Measurements from ENCODE around the gene PRR18.

The PRR18 gene

GRCh38 chr6:166308033-166308768 is at the start of gene PRR18:
PRR18 (minus strand) TSS chr6:166308392; CDS start chr6:166308142, 250 bp downstream.
- H3K27ac ChIP-seq = no peak within 1 kb of the TSS
- H3K4me3 ChIP-seq (ENCODE audit: low read depth in 1 of 2, low read length in 1 of 2) = peak within 1 kb of the TSS; percentile 3 to 34
- H3K27me3 ChIP-seq = peaks cover 92% of the 10 kb centered on the region
- H3K4me1 ChIP-seq (ENCODE audit: control insufficient read depth in 1 of 2, insufficient read depth in 1 of 2, low read depth in 1 of 2, low read length in 1 of 2) = peaks cover 14 to 23% of the 10 kb centered on the region in 2 experiments
- TF ChIP-seq CTCF (IDR thresholded peaks at IDR 0.05) = no peak
- H3K9me3 ChIP-seq = no peaks in the 10 kb centered on the region
- H3K36me3 ChIP-seq = no peaks in the 10 kb centered on the region

- Histone ChIP-seq H3K27me3 (no peaks in the 10 kb centered on the region), H3K27ac (no peak overlapping the region), H3K4me1 (ENCODE audit: control insufficient read depth in 1 of 2, insufficient read depth in 1 of 2, low read depth in 1 of 2, low read length in 1 of 2) (peaks cover 7 to 12% of the 10 kb centered on the region in 2 experiments), H3K36me3 (no peaks in the 10 kb centered on the region), H3K9me3 (no peaks in the 10 kb centered on the region), H3K4me3 (ENCODE audit: low read depth in 1 of 2, low read length in 1 of 2) (no peak overlapping the region)
- no peak for TF ChIP-seq CTCF (IDR thresholded peaks at IDR 0.05)
Observed at GRCh38 chr6:166355552-166355951, 47.4 kb upstream of the PRR18 start.

- no peak for TF ChIP-seq CTCF (IDR thresholded peaks at IDR 0.05)
- Histone ChIP-seq H3K27me3 (no peaks in the 10 kb centered on the region), H3K36me3 (no peaks in the 10 kb centered on the region), H3K9me3 (no peaks in the 10 kb centered on the region), H3K4me3 (ENCODE audit: low read depth in 1 of 2, low read length in 1 of 2) (no peak overlapping the region), H3K27ac (no peak overlapping the region), H3K4me1 (ENCODE audit: control insufficient read depth in 1 of 2, insufficient read depth in 1 of 2, low read depth in 1 of 2, low read length in 1 of 2) (peaks cover 2 to 6% of the 10 kb centered on the region in 2 experiments)
Observed at GRCh38 chr6:166354965-166355364, 46.8 kb upstream of the PRR18 start.

GRCh38 chr6:166354143-166354542 is 46.0 kb upstream of the PRR18 start:
- H3K27me3 ChIP-seq = no peaks in the 10 kb centered on the region

GRCh38 chr6:166353507-166353906 is 45.3 kb upstream of the PRR18 start:
- H3K36me3 ChIP-seq = no peaks in the 10 kb centered on the region
- H3K4me3 ChIP-seq (ENCODE audit: low read depth in 1 of 2, low read length in 1 of 2) = no peak overlapping the region
- H3K9me3 ChIP-seq = no peaks in the 10 kb centered on the region
- no peak overlapping the region for H3K27ac ChIP-seq
- H3K4me1 ChIP-seq (ENCODE audit: control insufficient read depth in 1 of 2, insufficient read depth in 1 of 2, low read depth in 1 of 2, low read length in 1 of 2) = peaks cover under 1 to 7% of the 10 kb centered on the region in 2 experiments
- TF ChIP-seq CTCF (IDR thresholded peaks at IDR 0.05) = no peak
- H3K27me3 ChIP-seq = no peaks in the 10 kb centered on the region

More at GRCh38 chr6:166354143-166354542, 46.0 kb upstream of the PRR18 start:
- no peaks in the 10 kb centered on the region for H3K9me3 ChIP-seq
- H3K4me3 ChIP-seq (ENCODE audit: low read depth in 1 of 2, low read length in 1 of 2) = no peak overlapping the region
- no peak overlapping the region for H3K27ac ChIP-seq
- H3K36me3 ChIP-seq = no peaks in the 10 kb centered on the region
- H3K4me1 ChIP-seq (ENCODE audit: control insufficient read depth in 1 of 2, insufficient read depth in 1 of 2, low read depth in 1 of 2, low read length in 1 of 2) = peaks cover 0 to 5% of the 10 kb centered on the region in 2 experiments
- no peak for TF ChIP-seq CTCF (IDR thresholded peaks at IDR 0.05)

All from neutrophil (primary cell).